H1 (cell line): ENCODE results near the gene GSTM3. TPM values are rescaled to one million over a fixed set of nuclear protein-coding genes. Genes with fewer than 3 reads are reported as not detected.

Source experiments
- BCL11A ChIP-seq, 2 experiments: IDR thresholded peaks; one replicate each; pipeline ENCODE4 v1.6.1; 2011; ENCODE audit warnings: low read depth in 2 of 2, low read length in 2 of 2, mild to moderate bottlenecking in 2 of 2
- CREB1 ChIP-seq: IDR thresholded peaks from 2 replicates; pipeline ENCODE4 v1.6.1; 2012; ENCODE audit warnings: inconsistent platforms
- TAF7 ChIP-seq: optimal IDR thresholded peaks from 2 replicates; pipeline ENCODE3; 2011; ENCODE audit warnings: low read depth, mild to moderate bottlenecking, inconsistent platforms, low read length, moderate library complexity, borderline replicate concordance
- TCF12 ChIP-seq: IDR thresholded peaks from 2 replicates; pipeline ENCODE4 v1.6.1; 2011; ENCODE audit warnings: low read depth, mild to moderate bottlenecking, low read length
- polyA plus RNA-seq, 7 experiments: library from polyadenylated mRNA; depleted of rRNA in 3 of 7; stranded (reverse) in 5 of 7; unstranded in 2 of 7; fragments of >200 nt in 5 of 7; fragments of 200-250 nt in 2 of 7; gene quantifications; 1 replicate in 5 of 7; 2 replicates in 1 of 7; 4 replicates in 1 of 7; pipeline versions ENCODE4 v1.2.1 to v1.2.3, GENCODE V29; 2011 to 2013; ENCODE audit warnings: missing spikeins in 2 of 7, mixed read lengths in 2 of 7
- total RNA-seq: library from RNA; stranded (reverse); fragmentation: NEBNext Ultra II Directional; extraction: Animal tissue kit (Norgen Biotek cat#: 25700); gene quantifications from 2 replicates; pipeline ENCODE4 v1.2.1, GENCODE V29; 2021
- TF ChIP-seq, protein P1 (sequence below): fragments of 300-600 bp; sonication (generic); IDR thresholded peaks from 2 replicates; pipeline ENCODE4 v1.7.1; 2012; ENCODE audit warnings: low read length, moderate library complexity, mild to moderate bottlenecking, inconsistent platforms; ENCODE audit not compliant: insufficient replicate concordance
- TF ChIP-seq, protein P2 (sequence below), 3 experiments: IDR thresholded peaks; 1 replicate in 2 of 3; 2 replicates in 1 of 3; pipeline versions ENCODE4 v1.5.1 to v1.6.1; 2011; ENCODE audit warnings: low read length in 3 of 3, mild to moderate bottlenecking in 3 of 3, inconsistent platforms in 2 of 3, low read depth in 1 of 3, moderate library complexity in 1 of 3; ENCODE audit not compliant: insufficient read depth in 1 of 3; ENCODE audit errors: control extremely low read depth in 1 of 3

GSTM3 gene
- total and polyA plus RNA-seq, 2 of the 8 experiments (the other 6 are each of a cell fraction or from before 2014, with no cell fraction given), result 2.2 to 5.1 TPM

DNA sequence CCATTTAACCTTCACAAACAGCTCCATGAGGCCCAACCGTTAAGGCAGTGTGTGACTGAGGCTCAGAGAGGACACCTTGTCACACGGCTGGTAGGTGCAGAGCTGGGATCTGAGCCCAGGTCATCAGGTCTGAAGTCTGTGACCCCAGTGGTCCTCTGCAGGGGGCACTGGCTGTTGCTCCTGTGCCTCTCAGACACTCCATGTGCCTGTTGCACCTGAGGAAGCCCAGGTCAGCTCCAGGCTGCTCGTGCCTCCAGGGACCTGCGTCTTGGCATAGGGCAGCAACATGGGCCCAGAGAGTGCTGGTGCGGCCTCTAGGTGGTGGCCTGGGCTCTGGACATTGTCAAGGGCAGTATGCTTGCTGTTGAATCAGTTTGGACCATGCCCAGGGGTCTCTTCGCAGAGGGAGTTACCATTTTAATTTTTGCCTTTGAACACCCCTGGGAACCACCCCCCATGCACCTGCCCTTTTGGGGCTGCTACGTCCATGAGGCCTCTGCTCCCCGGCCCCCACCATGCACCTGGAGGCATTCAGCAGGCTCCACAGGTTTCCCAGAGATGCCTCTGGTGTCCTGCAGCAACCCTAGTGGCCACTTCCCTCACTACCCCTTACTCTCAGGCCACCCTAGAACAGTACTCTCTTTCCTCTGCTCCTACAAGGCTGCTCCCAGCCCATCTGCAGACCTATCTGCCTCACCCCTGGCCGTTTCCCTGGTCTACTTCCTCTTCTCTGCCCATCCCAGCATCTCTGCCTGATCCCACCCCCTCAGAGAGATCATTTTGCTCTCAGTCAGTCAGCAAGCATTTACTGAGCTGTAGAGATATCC, 48.1 kb upstream of the GSTM3 start (continued):
- TF ChIP-seq, protein P1, sequence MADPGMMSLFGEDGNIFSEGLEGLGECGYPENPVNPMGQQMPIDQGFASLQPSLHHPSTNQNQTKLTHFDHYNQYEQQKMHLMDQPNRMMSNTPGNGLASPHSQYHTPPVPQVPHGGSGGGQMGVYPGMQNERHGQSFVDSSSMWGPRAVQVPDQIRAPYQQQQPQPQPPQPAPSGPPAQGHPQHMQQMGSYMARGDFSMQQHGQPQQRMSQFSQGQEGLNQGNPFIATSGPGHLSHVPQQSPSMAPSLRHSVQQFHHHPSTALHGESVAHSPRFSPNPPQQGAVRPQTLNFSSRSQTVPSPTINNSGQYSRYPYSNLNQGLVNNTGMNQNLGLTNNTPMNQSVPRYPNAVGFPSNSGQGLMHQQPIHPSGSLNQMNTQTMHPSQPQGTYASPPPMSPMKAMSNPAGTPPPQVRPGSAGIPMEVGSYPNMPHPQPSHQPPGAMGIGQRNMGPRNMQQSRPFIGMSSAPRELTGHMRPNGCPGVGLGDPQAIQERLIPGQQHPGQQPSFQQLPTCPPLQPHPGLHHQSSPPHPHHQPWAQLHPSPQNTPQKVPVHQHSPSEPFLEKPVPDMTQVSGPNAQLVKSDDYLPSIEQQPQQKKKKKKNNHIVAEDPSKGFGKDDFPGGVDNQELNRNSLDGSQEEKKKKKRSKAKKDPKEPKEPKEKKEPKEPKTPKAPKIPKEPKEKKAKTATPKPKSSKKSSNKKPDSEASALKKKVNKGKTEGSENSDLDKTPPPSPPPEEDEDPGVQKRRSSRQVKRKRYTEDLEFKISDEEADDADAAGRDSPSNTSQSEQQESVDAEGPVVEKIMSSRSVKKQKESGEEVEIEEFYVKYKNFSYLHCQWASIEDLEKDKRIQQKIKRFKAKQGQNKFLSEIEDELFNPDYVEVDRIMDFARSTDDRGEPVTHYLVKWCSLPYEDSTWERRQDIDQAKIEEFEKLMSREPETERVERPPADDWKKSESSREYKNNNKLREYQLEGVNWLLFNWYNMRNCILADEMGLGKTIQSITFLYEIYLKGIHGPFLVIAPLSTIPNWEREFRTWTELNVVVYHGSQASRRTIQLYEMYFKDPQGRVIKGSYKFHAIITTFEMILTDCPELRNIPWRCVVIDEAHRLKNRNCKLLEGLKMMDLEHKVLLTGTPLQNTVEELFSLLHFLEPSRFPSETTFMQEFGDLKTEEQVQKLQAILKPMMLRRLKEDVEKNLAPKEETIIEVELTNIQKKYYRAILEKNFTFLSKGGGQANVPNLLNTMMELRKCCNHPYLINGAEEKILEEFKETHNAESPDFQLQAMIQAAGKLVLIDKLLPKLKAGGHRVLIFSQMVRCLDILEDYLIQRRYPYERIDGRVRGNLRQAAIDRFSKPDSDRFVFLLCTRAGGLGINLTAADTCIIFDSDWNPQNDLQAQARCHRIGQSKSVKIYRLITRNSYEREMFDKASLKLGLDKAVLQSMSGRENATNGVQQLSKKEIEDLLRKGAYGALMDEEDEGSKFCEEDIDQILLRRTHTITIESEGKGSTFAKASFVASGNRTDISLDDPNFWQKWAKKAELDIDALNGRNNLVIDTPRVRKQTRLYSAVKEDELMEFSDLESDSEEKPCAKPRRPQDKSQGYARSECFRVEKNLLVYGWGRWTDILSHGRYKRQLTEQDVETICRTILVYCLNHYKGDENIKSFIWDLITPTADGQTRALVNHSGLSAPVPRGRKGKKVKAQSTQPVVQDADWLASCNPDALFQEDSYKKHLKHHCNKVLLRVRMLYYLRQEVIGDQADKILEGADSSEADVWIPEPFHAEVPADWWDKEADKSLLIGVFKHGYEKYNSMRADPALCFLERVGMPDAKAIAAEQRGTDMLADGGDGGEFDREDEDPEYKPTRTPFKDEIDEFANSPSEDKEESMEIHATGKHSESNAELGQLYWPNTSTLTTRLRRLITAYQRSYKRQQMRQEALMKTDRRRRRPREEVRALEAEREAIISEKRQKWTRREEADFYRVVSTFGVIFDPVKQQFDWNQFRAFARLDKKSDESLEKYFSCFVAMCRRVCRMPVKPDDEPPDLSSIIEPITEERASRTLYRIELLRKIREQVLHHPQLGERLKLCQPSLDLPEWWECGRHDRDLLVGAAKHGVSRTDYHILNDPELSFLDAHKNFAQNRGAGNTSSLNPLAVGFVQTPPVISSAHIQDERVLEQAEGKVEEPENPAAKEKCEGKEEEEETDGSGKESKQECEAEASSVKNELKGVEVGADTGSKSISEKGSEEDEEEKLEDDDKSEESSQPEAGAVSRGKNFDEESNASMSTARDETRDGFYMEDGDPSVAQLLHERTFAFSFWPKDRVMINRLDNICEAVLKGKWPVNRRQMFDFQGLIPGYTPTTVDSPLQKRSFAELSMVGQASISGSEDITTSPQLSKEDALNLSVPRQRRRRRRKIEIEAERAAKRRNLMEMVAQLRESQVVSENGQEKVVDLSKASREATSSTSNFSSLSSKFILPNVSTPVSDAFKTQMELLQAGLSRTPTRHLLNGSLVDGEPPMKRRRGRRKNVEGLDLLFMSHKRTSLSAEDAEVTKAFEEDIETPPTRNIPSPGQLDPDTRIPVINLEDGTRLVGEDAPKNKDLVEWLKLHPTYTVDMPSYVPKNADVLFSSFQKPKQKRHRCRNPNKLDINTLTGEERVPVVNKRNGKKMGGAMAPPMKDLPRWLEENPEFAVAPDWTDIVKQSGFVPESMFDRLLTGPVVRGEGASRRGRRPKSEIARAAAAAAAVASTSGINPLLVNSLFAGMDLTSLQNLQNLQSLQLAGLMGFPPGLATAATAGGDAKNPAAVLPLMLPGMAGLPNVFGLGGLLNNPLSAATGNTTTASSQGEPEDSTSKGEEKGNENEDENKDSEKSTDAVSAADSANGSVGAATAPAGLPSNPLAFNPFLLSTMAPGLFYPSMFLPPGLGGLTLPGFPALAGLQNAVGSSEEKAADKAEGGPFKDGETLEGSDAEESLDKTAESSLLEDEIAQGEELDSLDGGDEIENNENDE, result no peak
- TF ChIP-seq TCF12, result 0 out of 2 replicates have a peak, but pooled peaks have one; percentile 44
- TF ChIP-seq TAF7, result no peak
- TF ChIP-seq, protein P2, sequence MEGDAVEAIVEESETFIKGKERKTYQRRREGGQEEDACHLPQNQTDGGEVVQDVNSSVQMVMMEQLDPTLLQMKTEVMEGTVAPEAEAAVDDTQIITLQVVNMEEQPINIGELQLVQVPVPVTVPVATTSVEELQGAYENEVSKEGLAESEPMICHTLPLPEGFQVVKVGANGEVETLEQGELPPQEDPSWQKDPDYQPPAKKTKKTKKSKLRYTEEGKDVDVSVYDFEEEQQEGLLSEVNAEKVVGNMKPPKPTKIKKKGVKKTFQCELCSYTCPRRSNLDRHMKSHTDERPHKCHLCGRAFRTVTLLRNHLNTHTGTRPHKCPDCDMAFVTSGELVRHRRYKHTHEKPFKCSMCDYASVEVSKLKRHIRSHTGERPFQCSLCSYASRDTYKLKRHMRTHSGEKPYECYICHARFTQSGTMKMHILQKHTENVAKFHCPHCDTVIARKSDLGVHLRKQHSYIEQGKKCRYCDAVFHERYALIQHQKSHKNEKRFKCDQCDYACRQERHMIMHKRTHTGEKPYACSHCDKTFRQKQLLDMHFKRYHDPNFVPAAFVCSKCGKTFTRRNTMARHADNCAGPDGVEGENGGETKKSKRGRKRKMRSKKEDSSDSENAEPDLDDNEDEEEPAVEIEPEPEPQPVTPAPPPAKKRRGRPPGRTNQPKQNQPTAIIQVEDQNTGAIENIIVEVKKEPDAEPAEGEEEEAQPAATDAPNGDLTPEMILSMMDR (IDR thresholded peaks at IDR 0.05; ENCODE audit: control extremely low read depth in 1 of 3, insufficient read depth in 1 of 3, low read depth in 1 of 3, low read length in 3 of 3), result peak; percentile 67 to 78 (median 77)
- 0 out of 2 replicates have a peak, but pooled peaks have one; percentile 37 for TF ChIP-seq CREB1
- TF ChIP-seq BCL11A (IDR thresholded peaks at IDR 0.05; ENCODE audit: low read depth in 2 of 2, low read length in 2 of 2), result no peak
